ENCODE results near the gene RARS2.
A peak's percentile ranks its signal among the peaks of the same experiment; 100 is the strongest.
"Not testable (repeated sequence)": the region's sequence is repeated elsewhere in the genome, so short reads cannot be mapped to it uniquely, and the experiment has no call there.

The RARS2 gene, protein sequence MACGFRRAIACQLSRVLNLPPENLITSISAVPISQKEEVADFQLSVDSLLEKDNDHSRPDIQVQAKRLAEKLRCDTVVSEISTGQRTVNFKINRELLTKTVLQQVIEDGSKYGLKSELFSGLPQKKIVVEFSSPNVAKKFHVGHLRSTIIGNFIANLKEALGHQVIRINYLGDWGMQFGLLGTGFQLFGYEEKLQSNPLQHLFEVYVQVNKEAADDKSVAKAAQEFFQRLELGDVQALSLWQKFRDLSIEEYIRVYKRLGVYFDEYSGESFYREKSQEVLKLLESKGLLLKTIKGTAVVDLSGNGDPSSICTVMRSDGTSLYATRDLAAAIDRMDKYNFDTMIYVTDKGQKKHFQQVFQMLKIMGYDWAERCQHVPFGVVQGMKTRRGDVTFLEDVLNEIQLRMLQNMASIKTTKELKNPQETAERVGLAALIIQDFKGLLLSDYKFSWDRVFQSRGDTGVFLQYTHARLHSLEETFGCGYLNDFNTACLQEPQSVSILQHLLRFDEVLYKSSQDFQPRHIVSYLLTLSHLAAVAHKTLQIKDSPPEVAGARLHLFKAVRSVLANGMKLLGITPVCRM

DNA sequence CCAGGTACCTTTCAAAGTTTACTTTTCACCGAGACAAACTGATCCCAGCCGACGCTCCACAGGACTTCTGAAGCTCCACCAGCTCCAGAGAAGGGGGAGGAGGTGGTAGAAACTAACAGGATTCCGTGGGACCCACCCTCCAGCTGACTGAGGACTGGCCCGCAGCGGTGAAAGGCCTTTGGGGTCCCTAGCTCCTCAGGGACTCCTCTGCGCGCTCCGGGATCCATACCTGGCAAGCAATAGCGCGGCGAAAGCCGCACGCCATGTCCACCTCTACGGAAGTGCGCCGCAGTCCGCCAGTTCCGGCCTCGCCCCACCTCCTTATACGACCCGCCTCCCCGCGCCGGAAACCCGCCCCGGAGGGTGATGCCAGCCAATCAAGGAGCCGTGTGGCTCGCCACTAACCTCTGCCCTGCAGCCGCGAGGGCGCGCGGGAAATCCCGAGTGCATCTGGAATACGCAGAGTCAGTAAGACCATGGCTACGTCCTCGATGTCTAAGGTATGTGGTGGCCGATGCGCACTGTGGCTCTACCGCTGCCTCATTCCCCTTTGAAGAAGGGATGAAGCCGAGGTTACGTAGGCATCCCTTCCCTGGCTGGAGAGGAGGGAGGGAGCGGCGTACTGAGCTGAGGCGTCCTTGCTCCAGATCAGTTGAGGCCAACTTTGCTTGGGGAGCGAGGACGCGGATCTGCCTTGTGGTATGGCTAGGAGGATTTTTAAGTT, at the start of gene RARS2, which contains the start of gene ORC3:
TSS of gene RARS2 (minus strand) at position 295 of the 724 bp plus-strand sequence. CDS start at position 265, 30 bp downstream.
TSS of gene ORC3 (plus strand) at position 443 of the 724 bp plus-strand sequence. CDS start at position 477, 34 bp downstream.
- no peaks in the 10 kb centered on the region for H3K27me3 Mint-ChIP-seq
- H3K27ac Mint-ChIP-seq: peak within 1 kb of the TSS; percentile 91
- H3K36me3 Mint-ChIP-seq (ENCODE audit: low read depth): peaks cover 35% of the 10 kb centered on the region
- H3K4me3 Mint-ChIP-seq: peak within 1 kb of the TSS; percentile 98
- H3K4me1 Mint-ChIP-seq (ENCODE audit: low read depth): peaks cover 66% of the 10 kb centered on the region
- no peaks in the 10 kb centered on the region for H3K9me3 Mint-ChIP-seq

DNA sequence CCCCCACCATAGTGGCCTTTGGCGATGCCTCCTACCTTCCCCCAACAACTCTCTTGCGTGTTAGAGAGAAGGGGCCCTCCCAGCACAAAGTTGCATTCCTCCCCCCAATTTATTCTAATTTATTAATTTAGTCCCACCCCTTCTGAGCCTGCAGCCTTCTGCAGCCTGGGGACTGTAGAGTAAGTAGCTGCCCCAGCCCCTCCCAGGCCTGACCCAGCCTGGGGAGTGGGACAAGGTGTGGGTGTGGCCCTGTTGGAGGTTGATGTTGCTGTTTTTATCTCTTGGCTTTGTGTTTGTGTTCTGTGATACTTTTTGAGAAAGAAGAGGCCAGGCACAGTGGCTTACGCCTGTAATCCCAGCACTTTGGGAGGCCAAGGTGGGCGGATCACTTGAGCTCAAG, 49.6 kb upstream of the RARS2 start:
- peaks cover 5% of the 10 kb centered on the region for H3K4me1 Mint-ChIP-seq (ENCODE audit: low read depth)
- no peak overlapping the region for H3K4me3 Mint-ChIP-seq
- H3K9me3 Mint-ChIP-seq: no peaks in the 10 kb centered on the region
- H3K27ac Mint-ChIP-seq: no peak overlapping the region
- no peaks in the 10 kb centered on the region for H3K27me3 Mint-ChIP-seq
- peaks cover 32% of the 10 kb centered on the region for H3K36me3 Mint-ChIP-seq (ENCODE audit: low read depth)

DNA sequence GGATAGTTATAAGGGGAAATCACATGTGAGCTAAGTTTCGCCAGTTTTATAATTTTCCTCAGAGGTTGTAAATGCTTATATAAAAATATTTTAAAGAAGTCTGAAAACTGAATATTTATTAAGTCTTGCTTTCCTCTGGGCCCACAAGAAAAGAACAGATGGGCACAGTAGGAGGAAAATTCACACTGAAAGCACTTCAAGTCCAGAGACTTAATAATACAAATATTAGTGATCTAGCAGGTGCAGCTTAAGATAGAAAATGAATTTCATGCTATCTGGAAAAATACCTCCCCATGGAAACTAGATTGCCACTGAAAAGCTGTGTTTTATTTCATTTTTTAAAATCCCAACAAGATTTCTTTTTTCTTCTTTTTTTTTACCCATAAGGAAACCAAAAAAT, 47.3 kb upstream of the RARS2 start:
- Mint-ChIP-seq H3K4me1 (ENCODE audit: low read depth) (peaks cover 5% of the 10 kb centered on the region), H3K27ac (no peak overlapping the region), H3K27me3 (no peaks in the 10 kb centered on the region), H3K36me3 (ENCODE audit: low read depth) (peaks cover 43% of the 10 kb centered on the region), H3K9me3 (no peaks in the 10 kb centered on the region), H3K4me3 (no peak overlapping the region)

DNA sequence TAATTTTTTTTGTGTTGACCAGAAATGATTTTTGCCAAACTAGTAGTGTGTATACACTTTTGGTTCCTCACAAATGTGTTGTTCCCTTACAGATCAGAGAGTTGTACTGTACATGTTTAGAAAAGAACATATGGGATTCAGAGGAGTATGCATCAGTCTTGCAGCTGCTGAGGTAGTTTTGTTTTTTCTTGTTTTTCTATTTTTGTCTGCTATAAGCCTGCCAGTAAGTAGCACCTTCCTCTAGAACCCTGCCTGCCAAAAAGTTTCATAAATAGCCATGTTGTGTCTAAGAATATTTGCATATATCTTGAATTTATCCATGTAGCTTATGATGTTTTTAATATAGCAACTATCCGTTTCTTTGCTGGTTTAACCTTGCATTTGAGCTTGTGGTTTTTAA, 46.5 kb upstream of the RARS2 start:
- no peaks in the 10 kb centered on the region for H3K27me3 Mint-ChIP-seq
- no peak overlapping the region for H3K27ac Mint-ChIP-seq
- no peaks in the 10 kb centered on the region for H3K9me3 Mint-ChIP-seq
- peaks cover 45% of the 10 kb centered on the region for H3K36me3 Mint-ChIP-seq (ENCODE audit: low read depth)
- H3K4me3 Mint-ChIP-seq: no peak overlapping the region
- H3K4me1 Mint-ChIP-seq (ENCODE audit: low read depth): peaks cover 5% of the 10 kb centered on the region

DNA sequence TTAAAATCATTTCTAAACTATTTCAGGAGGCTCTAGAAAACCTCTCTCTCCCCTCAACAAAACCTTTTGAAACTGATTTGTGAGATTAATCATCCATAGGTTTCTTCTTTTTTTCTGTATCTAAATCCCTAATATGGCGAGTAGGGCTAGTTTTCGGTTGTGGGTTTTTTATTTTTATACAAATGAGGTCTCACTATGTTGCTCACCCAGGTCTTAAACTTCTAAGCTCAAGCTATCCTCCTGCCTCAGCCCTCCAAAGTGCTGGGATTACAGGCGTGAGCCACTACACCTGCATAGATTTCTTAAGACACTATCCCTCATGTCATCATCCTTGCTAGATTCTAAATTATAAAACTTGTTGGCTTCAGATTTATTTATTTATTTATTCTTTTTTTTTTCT, 44.1 kb upstream of the RARS2 start:
- no peak overlapping the region for H3K4me3 Mint-ChIP-seq
- H3K36me3 Mint-ChIP-seq (ENCODE audit: low read depth): peaks cover 45% of the 10 kb centered on the region
- no peaks in the 10 kb centered on the region for H3K4me1 Mint-ChIP-seq (ENCODE audit: low read depth)
- H3K9me3 Mint-ChIP-seq: no peaks in the 10 kb centered on the region
- no peaks in the 10 kb centered on the region for H3K27me3 Mint-ChIP-seq
- H3K27ac Mint-ChIP-seq: no peak overlapping the region

DNA sequence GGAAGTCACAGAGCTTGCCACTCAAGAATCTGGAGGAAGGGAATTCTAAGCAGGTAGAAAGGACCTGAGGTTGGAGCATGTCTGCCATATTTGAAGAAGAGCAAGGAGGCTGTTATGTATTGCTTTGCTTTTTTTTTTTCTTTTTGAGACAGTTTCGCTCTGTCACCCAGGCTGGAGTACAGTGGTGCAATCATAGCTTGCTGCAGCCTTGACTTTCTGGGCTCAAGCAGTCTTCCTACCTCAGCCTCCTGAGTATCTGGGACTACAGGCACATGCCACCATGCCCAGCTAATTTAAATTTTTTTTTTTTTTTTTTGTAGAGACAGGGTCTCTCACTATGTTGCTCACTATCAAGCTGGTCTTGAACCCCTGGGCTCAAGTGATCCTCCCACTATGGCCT, 41.0 kb upstream of the RARS2 start:
- Mint-ChIP-seq H3K4me1 (ENCODE audit: low read depth) (no peaks in the 10 kb centered on the region), H3K27ac (no peak overlapping the region), H3K27me3 (no peaks in the 10 kb centered on the region), H3K9me3 (no peaks in the 10 kb centered on the region), H3K36me3 (ENCODE audit: low read depth) (peaks cover 36% of the 10 kb centered on the region), H3K4me3 (no peak overlapping the region)

DNA sequence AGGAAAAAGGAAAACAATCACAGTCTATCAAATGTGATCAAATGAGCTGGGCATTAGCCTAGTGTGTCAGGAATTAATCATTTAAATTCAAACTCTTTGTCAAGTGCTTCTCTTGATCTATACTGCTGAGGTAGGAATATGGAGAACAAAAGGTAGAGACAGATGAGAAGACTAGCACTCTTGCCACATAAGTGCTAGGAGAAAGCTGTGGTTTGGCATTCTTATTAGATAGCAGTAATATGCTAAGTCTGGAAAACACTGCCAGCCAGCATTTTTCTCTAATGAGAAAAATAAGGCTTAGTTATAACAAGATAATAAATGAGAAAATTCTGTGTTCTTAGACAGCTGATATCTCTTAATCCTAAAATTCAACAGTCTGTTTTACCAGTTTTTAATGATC, 39.1 kb upstream of the RARS2 start:
- no peak overlapping the region for H3K4me3 Mint-ChIP-seq
- peaks cover 42% of the 10 kb centered on the region for H3K36me3 Mint-ChIP-seq (ENCODE audit: low read depth)
- no peak overlapping the region for H3K27ac Mint-ChIP-seq
- H3K4me1 Mint-ChIP-seq (ENCODE audit: low read depth): no peaks in the 10 kb centered on the region
- H3K9me3 Mint-ChIP-seq: no peaks in the 10 kb centered on the region
- no peaks in the 10 kb centered on the region for H3K27me3 Mint-ChIP-seq

DNA sequence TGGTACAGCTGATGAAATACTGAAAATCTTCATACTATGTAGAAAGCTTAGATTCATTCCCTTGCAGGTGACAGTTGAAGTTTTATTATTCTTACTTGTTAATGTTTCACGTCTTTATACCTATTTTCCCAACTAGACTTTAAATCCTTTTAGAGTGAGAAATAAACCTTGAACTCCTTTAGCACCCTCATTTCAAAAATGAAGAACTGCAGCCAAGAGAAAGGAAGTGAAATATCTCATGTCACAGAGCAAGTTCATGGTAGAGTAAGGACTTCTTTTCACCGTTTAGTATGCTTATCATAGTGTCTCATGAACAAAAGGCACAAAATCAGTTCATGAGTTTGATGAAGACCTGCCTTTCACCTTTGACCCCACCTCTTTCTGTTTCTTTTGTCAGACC, 38.6 kb upstream of the RARS2 start:
- Mint-ChIP-seq H3K27ac (no peak overlapping the region), H3K4me1 (ENCODE audit: low read depth) (no peaks in the 10 kb centered on the region), H3K36me3 (ENCODE audit: low read depth) (peaks cover 43% of the 10 kb centered on the region)

DNA sequence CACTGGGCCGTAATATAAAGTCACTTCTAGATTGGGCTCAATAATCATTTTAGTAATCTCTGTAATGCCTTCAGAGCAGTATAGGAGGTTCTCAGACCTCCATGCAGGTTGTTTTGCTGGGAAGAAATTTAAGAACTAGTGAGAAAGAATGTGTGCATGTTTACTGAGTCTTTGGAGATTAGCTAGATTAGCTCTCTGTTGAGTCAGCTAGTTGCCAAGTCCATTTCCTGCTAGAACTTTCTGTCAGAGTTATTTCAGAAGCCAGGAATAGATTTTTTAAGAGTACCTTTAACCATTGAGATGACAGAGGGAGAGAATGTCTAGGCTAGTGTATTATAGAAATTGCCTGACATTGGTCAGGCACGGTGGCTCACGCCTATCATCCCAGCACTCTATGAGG, 33.5 kb upstream of the RARS2 start:
- H3K27ac Mint-ChIP-seq: no peak overlapping the region
- H3K36me3 Mint-ChIP-seq (ENCODE audit: low read depth): peaks cover 57% of the 10 kb centered on the region
- H3K9me3 Mint-ChIP-seq: no peaks in the 10 kb centered on the region
- H3K4me3 Mint-ChIP-seq: no peak overlapping the region
- H3K27me3 Mint-ChIP-seq: no peaks in the 10 kb centered on the region
- no peaks in the 10 kb centered on the region for H3K4me1 Mint-ChIP-seq (ENCODE audit: low read depth)

More for the DNA sequence above, 38.6 kb upstream of the RARS2 start:
- no peak overlapping the region for H3K4me3 Mint-ChIP-seq
- H3K27me3 Mint-ChIP-seq: no peaks in the 10 kb centered on the region
- H3K9me3 Mint-ChIP-seq: no peaks in the 10 kb centered on the region

DNA sequence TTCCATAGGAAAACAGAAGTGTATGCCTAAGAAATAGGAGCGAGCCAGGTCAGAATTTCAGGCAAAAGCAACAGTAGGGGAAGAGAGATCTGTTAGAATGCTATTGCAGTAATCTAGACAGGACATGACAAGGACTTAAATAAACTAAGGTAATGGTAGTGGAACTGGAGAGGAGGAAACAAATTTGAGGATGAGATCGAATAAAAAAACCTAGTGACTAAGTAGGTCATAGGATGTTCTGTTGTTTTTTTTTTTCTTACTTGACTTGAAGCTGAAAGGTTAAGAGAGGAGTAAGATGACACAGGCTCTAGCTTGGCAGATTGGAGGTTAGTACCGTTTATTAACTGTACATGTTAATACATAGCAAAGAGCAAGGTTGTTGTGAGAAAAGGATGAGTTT, 28.7 kb upstream of the RARS2 start:
- Mint-ChIP-seq H3K36me3 (ENCODE audit: low read depth) (peaks cover 48% of the 10 kb centered on the region), H3K9me3 (no peaks in the 10 kb centered on the region), H3K27ac (no peak overlapping the region), H3K27me3 (no peaks in the 10 kb centered on the region), H3K4me3 (no peak overlapping the region), H3K4me1 (ENCODE audit: low read depth) (no peaks in the 10 kb centered on the region)

DNA sequence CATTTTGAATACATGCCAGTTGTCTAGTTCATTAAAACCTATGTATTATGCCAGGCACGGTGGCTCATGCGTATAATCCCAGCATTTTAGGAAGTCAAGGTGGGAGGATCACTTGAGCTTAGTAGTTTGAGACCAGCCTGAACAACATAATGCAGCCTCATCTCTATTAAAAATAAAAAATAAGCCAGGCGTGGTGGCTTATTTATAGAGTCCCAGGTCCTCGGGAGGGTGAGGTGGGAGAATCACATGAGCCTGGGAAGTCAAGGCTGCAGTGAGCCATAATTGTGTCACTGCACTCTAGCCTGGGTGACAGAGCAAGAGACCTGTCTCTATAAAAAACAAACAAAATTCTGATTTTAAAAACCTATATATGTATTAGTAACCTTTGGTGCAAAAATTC, 27.6 kb upstream of the RARS2 start:
- H3K27me3 Mint-ChIP-seq: no peaks in the 10 kb centered on the region
- no peaks in the 10 kb centered on the region for H3K4me1 Mint-ChIP-seq (ENCODE audit: low read depth)
- no peak overlapping the region for H3K4me3 Mint-ChIP-seq
- H3K27ac Mint-ChIP-seq: no peak overlapping the region
- peaks cover 49% of the 10 kb centered on the region for H3K36me3 Mint-ChIP-seq (ENCODE audit: low read depth)
- H3K9me3 Mint-ChIP-seq: peaks cover 5% of the 10 kb centered on the region

DNA sequence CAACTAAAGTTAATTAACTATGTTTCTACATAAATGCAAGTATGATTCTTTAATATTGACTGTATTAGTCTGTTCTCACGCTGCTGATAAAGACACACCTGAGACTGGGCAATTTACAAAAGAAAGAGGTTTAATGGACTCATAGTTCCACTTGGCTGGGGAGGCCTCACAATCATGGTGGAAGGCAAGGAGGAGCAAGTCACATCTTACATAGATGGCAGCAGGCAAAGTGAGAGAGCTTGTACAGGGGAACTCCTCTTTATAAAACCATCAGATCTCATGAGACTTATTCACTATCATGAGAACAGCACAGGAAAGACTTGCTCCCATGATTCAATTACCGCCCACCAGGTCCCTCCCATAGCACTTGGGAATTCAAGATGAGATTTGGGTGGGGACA, 23.2 kb upstream of the RARS2 start:
- not testable (repeated sequence) for H3K4me3 Mint-ChIP-seq, H3K27ac Mint-ChIP-seq

DNA sequence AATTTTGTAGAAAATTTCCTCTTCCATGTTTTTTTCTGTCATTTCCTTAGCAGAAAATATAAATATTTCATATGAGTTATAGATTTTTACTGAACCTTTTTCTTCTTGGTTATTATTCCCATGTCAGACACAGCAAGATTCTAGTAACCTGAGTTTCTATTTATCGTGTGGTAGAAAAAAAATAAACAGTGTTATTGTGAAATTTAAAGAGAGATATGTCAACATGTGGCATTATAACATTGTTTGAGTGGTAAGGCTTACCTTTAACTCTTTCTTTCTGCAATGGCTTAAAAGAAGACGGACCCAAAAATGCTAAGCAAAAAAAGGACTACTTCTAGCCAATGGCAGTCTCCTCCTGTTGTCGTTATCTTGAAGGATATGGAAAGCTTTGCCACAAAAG, 19.0 kb upstream of the RARS2 start:
- Mint-ChIP-seq H3K4me3 (no peak overlapping the region), H3K36me3 (ENCODE audit: low read depth) (peaks cover 46% of the 10 kb centered on the region), H3K27me3 (no peaks in the 10 kb centered on the region), H3K9me3 (peaks cover 5% of the 10 kb centered on the region), H3K27ac (no peak overlapping the region), H3K4me1 (ENCODE audit: low read depth) (no peaks in the 10 kb centered on the region)

More for the DNA sequence above, 23.2 kb upstream of the RARS2 start:
- not testable (repeated sequence) for H3K4me1 Mint-ChIP-seq (ENCODE audit: low read depth); H3K9me3 Mint-ChIP-seq; H3K27me3 Mint-ChIP-seq
- H3K36me3 Mint-ChIP-seq (ENCODE audit: low read depth): peaks cover 47% of the 10 kb centered on the region

DNA sequence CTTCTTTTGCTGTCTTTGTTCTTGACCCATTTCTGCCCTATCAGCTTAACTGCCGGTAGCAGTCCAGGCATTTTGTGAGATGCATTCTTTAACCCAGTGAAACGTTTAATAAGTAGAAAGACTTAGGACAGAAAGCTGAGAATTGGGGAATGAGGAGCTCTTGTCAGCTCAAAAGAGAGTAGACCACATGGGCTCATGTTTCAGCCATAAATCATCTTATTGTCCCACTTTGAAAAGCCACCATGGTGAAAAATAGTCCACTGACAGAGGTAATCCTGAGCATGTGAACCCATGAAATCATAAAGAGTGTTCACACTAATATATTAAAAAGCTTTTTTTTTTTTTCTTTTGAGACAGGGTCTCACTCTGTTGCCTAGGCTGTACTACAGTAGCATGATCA, 16.4 kb upstream of the RARS2 start:
- H3K27me3 Mint-ChIP-seq: no peaks in the 10 kb centered on the region
- no peaks in the 10 kb centered on the region for H3K4me1 Mint-ChIP-seq (ENCODE audit: low read depth)
- H3K36me3 Mint-ChIP-seq (ENCODE audit: low read depth): peaks cover 31% of the 10 kb centered on the region
- H3K27ac Mint-ChIP-seq: no peak overlapping the region
- H3K9me3 Mint-ChIP-seq: no peaks in the 10 kb centered on the region
- no peak overlapping the region for H3K4me3 Mint-ChIP-seq

DNA sequence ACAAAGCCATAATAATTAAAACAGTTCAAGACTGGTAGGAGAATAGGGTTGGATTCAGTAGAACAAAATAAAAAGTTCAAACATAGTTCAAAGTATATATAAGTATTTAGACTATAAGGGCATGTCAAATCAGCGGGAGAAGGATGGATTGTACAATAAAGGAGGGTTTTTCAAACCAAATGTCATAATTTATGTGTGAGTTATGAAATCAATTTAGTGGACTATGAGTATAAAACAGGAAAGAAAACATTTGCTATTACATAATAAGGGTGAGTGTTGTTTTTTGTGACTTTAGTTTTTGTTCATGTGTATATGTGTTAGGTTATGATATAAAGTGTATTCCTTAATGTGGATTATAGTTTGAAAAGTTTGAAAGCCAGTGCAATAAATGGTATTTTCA, 10.8 kb upstream of the RARS2 start:
- H3K27me3 Mint-ChIP-seq: no peaks in the 10 kb centered on the region
- no peak overlapping the region for H3K27ac Mint-ChIP-seq
- peaks cover 17% of the 10 kb centered on the region for H3K36me3 Mint-ChIP-seq (ENCODE audit: low read depth)
- no peaks in the 10 kb centered on the region for H3K9me3 Mint-ChIP-seq
- H3K4me1 Mint-ChIP-seq (ENCODE audit: low read depth): no peaks in the 10 kb centered on the region
- H3K4me3 Mint-ChIP-seq: no peak overlapping the region

All from stimulated activated naive CD8-positive, alpha-beta T cell treated with anti-CD3 and anti-CD28 coated beads, Interleukin-15, Interleukin-2, amounts not matched to agents 100 ng/mL and 50 ng/mL, for 24 hours (primary cell).